ENCODE results near the gene SH3RF3. TPM values are rescaled to one million over a fixed set of nuclear protein-coding genes. Genes with fewer than 3 reads are reported as not detected.
A peak's percentile ranks its signal among the peaks of the same experiment; 100 is the strongest.

The SH3RF3 gene
- total RNA-seq, 1 experiment from 2014 or later = 21.7 TPM

GRCh38 chr2:109405873-109406272 lies 276.9 kb downstream of the SH3RF3 start:
- H3K36me3 Mint-ChIP-seq (ENCODE audit: insufficient read depth, unreplicated experiment) = peaks cover 32% of the 10 kb centered on the region
- no peak overlapping the region for H3K4me3 Mint-ChIP-seq (ENCODE audit: unreplicated experiment)
- no peak overlapping the region for H3K27ac Mint-ChIP-seq (ENCODE audit: low read depth, unreplicated experiment)
- H3K27me3 Mint-ChIP-seq (ENCODE audit: insufficient read depth, unreplicated experiment) = no peaks in the 10 kb centered on the region
- no peak for DNase-seq (ENCODE audit: unreplicated experiment)
- no TSS peak for BruUV-seq (replicated peaks)
- intact Hi-C loops (cut with micrococcal nuclease) = loop anchor here (5.0 kb wide), 1 partner anchor 279 kb away; the partner anchor contains the start of gene SH3RF3
- no peaks in the 10 kb centered on the region for H3K9me3 Mint-ChIP-seq (ENCODE audit: unreplicated experiment)
- POLR2A ChIA-PET = interaction anchor here (0.7 to 1.8 kb wide), 5 partner anchors 26 to 279 kb away, joined by 3 to 6 read pairs (median 3); no protein-coding TSS in a partner anchor
- CTCF ChIA-PET = interaction anchor here (0.9 to 1.3 kb wide), 4 partner anchors 104 to 279 kb away, joined by 3 to 5 read pairs (median 4); partner anchors contain the start of gene SH3RF3
- TF ChIP-seq, protein P1, sequence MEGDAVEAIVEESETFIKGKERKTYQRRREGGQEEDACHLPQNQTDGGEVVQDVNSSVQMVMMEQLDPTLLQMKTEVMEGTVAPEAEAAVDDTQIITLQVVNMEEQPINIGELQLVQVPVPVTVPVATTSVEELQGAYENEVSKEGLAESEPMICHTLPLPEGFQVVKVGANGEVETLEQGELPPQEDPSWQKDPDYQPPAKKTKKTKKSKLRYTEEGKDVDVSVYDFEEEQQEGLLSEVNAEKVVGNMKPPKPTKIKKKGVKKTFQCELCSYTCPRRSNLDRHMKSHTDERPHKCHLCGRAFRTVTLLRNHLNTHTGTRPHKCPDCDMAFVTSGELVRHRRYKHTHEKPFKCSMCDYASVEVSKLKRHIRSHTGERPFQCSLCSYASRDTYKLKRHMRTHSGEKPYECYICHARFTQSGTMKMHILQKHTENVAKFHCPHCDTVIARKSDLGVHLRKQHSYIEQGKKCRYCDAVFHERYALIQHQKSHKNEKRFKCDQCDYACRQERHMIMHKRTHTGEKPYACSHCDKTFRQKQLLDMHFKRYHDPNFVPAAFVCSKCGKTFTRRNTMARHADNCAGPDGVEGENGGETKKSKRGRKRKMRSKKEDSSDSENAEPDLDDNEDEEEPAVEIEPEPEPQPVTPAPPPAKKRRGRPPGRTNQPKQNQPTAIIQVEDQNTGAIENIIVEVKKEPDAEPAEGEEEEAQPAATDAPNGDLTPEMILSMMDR (IDR thresholded peaks at IDR 0.05; ENCODE audit: unreplicated experiment) = no peak
- peaks cover 18% of the 10 kb centered on the region for H3K4me1 Mint-ChIP-seq (ENCODE audit: insufficient read depth, unreplicated experiment)

DNA sequence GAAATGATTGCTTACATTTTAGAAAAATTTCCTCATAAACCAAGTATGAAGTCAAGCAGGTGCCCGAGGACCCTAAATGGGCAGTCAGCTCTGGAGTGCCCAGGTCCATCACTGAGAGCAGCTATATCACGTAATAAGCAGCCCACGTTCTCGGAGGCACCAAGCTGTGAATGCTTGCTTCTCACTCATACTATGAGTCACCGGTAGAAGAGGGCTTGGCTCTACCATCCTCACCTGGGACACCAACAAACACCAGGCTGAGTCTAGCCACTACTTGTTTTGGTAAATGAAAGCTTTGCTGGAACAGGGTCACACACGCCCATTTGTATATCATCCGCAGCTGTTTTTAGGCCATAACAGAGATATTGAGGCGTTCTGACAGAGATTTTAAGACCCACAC lies 277.3 kb downstream of the SH3RF3 start:
- Mint-ChIP-seq H3K27me3 (ENCODE audit: insufficient read depth, unreplicated experiment) (no peaks in the 10 kb centered on the region), H3K36me3 (ENCODE audit: insufficient read depth, unreplicated experiment) (peaks cover 29% of the 10 kb centered on the region), H3K4me1 (ENCODE audit: insufficient read depth, unreplicated experiment) (peaks cover 18% of the 10 kb centered on the region), H3K27ac (ENCODE audit: low read depth, unreplicated experiment) (peak overlapping the region; percentile 27), H3K4me3 (ENCODE audit: unreplicated experiment) (no peak overlapping the region), H3K9me3 (ENCODE audit: unreplicated experiment) (no peaks in the 10 kb centered on the region)
- DNase-seq (ENCODE audit: unreplicated experiment) = peak; percentile 81
- POLR2A ChIA-PET = interaction anchor here (0.7 to 1.8 kb wide), 6 partner anchors 25 to 280 kb away, joined by 3 to 6 read pairs (median 4); no protein-coding TSS in a partner anchor
- BruUV-seq (replicated peaks) = no TSS peak
- TF ChIP-seq, protein P1 (IDR thresholded peaks at IDR 0.05; ENCODE audit: unreplicated experiment) = no peak
- CTCF ChIA-PET = interaction anchor here (0.6 to 1.3 kb wide), 5 partner anchors 104 to 279 kb away, joined by 3 to 5 read pairs (median 4); partner anchors contain the start of gene SH3RF3
- intact Hi-C loops (cut with micrococcal nuclease) = loop anchor here (5.0 kb wide), 1 partner anchor 279 kb away; the partner anchor contains the start of gene SH3RF3

GRCh38 chr2:109407276-109408042 lies 278.5 kb downstream of the SH3RF3 start:
- TF ChIP-seq, protein P1 (IDR thresholded peaks at IDR 0.05; ENCODE audit: unreplicated experiment) = no peak
- ChIA-PET POLR2A (interaction anchor here (0.7 to 1.8 kb wide), 5 partner anchors 9 to 572 kb away, joined by 3 to 6 read pairs (median 4); no protein-coding TSS in a partner anchor), CTCF (interaction anchor here (1.1 to 1.2 kb wide), 3 partner anchors 56 to 103 kb away, joined by 3 to 4 read pairs (median 3); no protein-coding TSS in a partner anchor)
- H3K4me3 Mint-ChIP-seq (ENCODE audit: unreplicated experiment) = no peak overlapping the region
- no peak for DNase-seq (ENCODE audit: unreplicated experiment)
- no peaks in the 10 kb centered on the region for H3K27me3 Mint-ChIP-seq (ENCODE audit: insufficient read depth, unreplicated experiment)
- H3K36me3 Mint-ChIP-seq (ENCODE audit: insufficient read depth, unreplicated experiment) = peaks cover 23% of the 10 kb centered on the region
- intact Hi-C loops (cut with micrococcal nuclease) = loop anchor here (5.0 kb wide), 1 partner anchor 280 kb away; the partner anchor contains the start of gene SH3RF3
- no TSS peak for BruUV-seq (replicated peaks)
- no peaks in the 10 kb centered on the region for H3K9me3 Mint-ChIP-seq (ENCODE audit: unreplicated experiment)
- no peak overlapping the region for H3K27ac Mint-ChIP-seq (ENCODE audit: low read depth, unreplicated experiment)
- H3K4me1 Mint-ChIP-seq (ENCODE audit: insufficient read depth, unreplicated experiment) = peaks cover 18% of the 10 kb centered on the region

DNA sequence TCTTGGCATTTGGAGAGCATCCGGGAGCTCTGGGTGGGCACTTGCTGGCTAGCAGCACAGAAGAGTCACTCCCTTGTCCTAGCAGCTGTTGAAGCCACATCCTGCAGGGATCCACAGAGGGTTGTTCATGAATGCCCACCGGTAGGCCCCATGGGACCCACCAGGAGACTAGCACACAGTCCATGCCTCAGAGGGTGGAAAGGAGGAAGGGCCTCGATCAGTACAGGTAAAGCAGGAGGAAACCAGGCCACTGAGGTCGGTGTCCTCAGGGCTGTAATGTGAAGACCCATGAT lies 279.0 kb downstream of the SH3RF3 start:
- Mint-ChIP-seq H3K27me3 (ENCODE audit: insufficient read depth, unreplicated experiment) (no peaks in the 10 kb centered on the region), H3K4me3 (ENCODE audit: unreplicated experiment) (no peak overlapping the region), H3K36me3 (ENCODE audit: insufficient read depth, unreplicated experiment) (peaks cover 19% of the 10 kb centered on the region), H3K9me3 (ENCODE audit: unreplicated experiment) (no peaks in the 10 kb centered on the region), H3K4me1 (ENCODE audit: insufficient read depth, unreplicated experiment) (peaks cover 18% of the 10 kb centered on the region), H3K27ac (ENCODE audit: low read depth, unreplicated experiment) (no peak overlapping the region)
- ChIA-PET CTCF (interaction anchor here (1.1 to 1.2 kb wide), 2 partner anchors 102 to 237 kb away, joined by 3 read pairs; no protein-coding TSS in a partner anchor), POLR2A (interaction anchor here (0.7 to 1.2 kb wide), 3 partner anchors 9 to 572 kb away, joined by 3 to 5 read pairs (median 4); no protein-coding TSS in a partner anchor)
- no TSS peak for BruUV-seq (replicated peaks)
- TF ChIP-seq, protein P1 (IDR thresholded peaks at IDR 0.05; ENCODE audit: unreplicated experiment) = no peak
- no peak for DNase-seq (ENCODE audit: unreplicated experiment)
- intact Hi-C loops (cut with micrococcal nuclease) = loop anchor here (5.0 kb wide), 1 partner anchor 281 kb away; the partner anchor contains the start of gene SH3RF3
